NCI-H82 (cell line): ENCODE data around the gene NOC2L.
"Not testable (repeated sequence)": the region's sequence is repeated elsewhere in the genome, so short reads cannot be mapped to it uniquely, and the experiment has no call there.

Experiments
- DNase-seq: peaks from one replicate; lab custom pipeline; 2025; lab: John Stamatoyannopoulos, UW

The NOC2L gene

GRCh38 chr1:958823-959730 is at the start of gene NOC2L:
NOC2L (minus strand) TSS chr1:959256; CDS start chr1:959240, 16 bp downstream.
- DNase-seq = peak; percentile 93

GRCh38 chr1:1006305-1007159 is 47.5 kb upstream of the NOC2L start:
- DNase-seq = no peak

GRCh38 chr1:1005774-1006304 is 46.8 kb upstream of the NOC2L start:
- no peak for DNase-seq

GRCh38 chr1:1004780-1005697 is 46.0 kb upstream of the NOC2L start:
- DNase-seq = no peak

- no peak for DNase-seq
These were observed 45.3 kb upstream of the NOC2L start for GRCh38 chr1:1004420-1004779.

GRCh38 chr1:1003618-1004419 is 44.8 kb upstream of the NOC2L start:
- DNase-seq = no peak

GRCh38 chr1:1001057-1001783 is 42.2 kb upstream of the NOC2L start:
- no peak for DNase-seq

GRCh38 chr1:1000357-1001056 is 41.5 kb upstream of the NOC2L start:
- DNase-seq = peak; percentile 67

- peak; percentile 91 for DNase-seq
These were observed 40.8 kb upstream of the NOC2L start, which contains the start of gene HES4 for GRCh38 chr1:999725-1000356. HES4 (minus strand) TSS chr1:1000097; CDS start chr1:999973, 124 bp downstream.

GRCh38 chr1:998995-999724 is 40.1 kb upstream of the NOC2L start:
- peak; percentile 68 for DNase-seq

- DNase-seq = no peak
These were observed 39.6 kb upstream of the NOC2L start for GRCh38 chr1:998745-998994.

- DNase-seq = no peak
These were observed 39.1 kb upstream of the NOC2L start for GRCh38 chr1:997993-998744.

- DNase-seq = no peak
These were observed 38.6 kb upstream of the NOC2L start for GRCh38 chr1:997713-997992.

GRCh38 chr1:996851-997712 is 38.0 kb upstream of the NOC2L start:
- DNase-seq = no peak

- no peak for DNase-seq
These were observed 36.9 kb upstream of the NOC2L start for GRCh38 chr1:995665-996633.

GRCh38 chr1:994546-994945 is 35.5 kb upstream of the NOC2L start:
- DNase-seq = not testable (repeated sequence)
